Measurements from ENCODE around the gene PRPF18. TPM values are rescaled to one million over a fixed set of nuclear protein-coding genes. Genes with fewer than 3 reads are reported as not detected.

PRPF18 gene
- total RNA-seq (2022; extraction: Qiagen RNA extraction), result 17.5 to 26.1 TPM (median 19.5 TPM) in 5 replicates

DNA sequence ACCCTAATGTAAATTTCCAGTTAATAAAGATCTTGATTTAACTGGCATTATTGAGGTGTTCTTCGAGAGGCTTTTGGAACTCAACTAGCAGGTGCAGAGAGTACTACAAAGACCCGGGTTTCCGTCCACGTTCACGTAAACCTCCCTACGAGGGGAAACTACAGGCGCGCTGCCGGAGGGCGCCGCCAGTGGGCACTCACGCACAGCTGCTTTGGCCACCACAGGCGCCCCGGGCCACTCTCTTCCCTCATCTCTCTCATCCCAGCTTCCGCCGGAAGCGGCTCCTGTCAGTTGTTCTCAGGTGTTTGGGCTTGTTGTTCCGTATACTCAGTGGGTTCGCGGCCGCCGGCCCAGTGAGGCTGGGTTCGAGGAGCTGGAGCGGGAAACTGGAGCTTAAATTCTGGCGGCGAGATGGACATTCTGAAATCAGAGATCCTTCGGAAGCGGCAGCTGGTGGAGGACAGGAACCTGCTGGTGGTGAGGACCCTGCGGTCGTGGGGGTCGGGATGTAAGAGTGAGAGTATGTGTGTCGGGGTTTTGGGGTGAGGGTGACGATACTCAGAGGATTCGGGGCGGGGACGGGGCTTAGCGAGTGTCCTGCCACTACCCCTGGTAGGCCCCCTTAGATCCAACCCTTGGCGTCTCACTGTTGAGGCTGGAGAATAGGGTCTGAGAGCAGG is at the start of gene PRPF18:
PRPF18 (plus strand) TSS at position 290 of the 680 bp plus-strand sequence; CDS start at position 412, 122 bp downstream.

Other genes starting within 250 kb of the PRPF18 start
- 62.0 to 82.1 TPM (median 66.5 TPM) in 5 replicates for gene SEPHS1, start 238.7 kb upstream of the PRPF18 start, total RNA-seq (2022; extraction: Qiagen RNA extraction)
- 9.5 to 13.6 TPM (median 12.3 TPM) in 5 replicates for gene BEND7, start 58.0 kb upstream of the PRPF18 start, total RNA-seq (2022; extraction: Qiagen RNA extraction)